ENCODE results near the gene DOCK7. TPM values are rescaled to one million over a fixed set of nuclear protein-coding genes. Genes with fewer than 3 reads are reported as not detected.

DOCK7 gene
- total and polyA plus RNA-seq, 2 of the 8 experiments (the other 6 are each of a cell fraction or from before 2014, with no cell fraction given): 10.2 to 33.7 TPM

- H3K23ac ChIP-seq (ENCODE audit: insufficient read length): no peak overlapping the region
- H2BK12ac ChIP-seq (ENCODE audit: low read depth, low read length): no peak overlapping the region
- H4K5ac ChIP-seq (ENCODE audit: insufficient read length, low read depth, low read length): no peak overlapping the region
- no peaks in the 10 kb centered on the region for H3K27me3 ChIP-seq (replicated peaks in 1 of 4; ENCODE audit: control insufficient read depth in 3 of 4, extremely low read depth in 1 of 4, insufficient read depth in 3 of 4, low read length in 3 of 4)
- no peaks in the 10 kb centered on the region for H3K23me2 ChIP-seq (ENCODE audit: low read depth, low read length)
- H2BK20ac ChIP-seq (ENCODE audit: low read length): no peak overlapping the region
- H2BK120ac ChIP-seq (replicated peaks; ENCODE audit: low read depth, low read length): no peak overlapping the region
- H3K56ac ChIP-seq (replicated peaks; ENCODE audit: insufficient read length, low read depth, low read length): no peak overlapping the region
- TF ChIP-seq KDM5A (IDR thresholded peaks at IDR 0.05; ENCODE audit: low read length) (no peak), RAD21 (IDR thresholded peaks at IDR 0.05 in 1 of 2, conservative IDR thresholded peaks at IDR 0.05 in 1 of 2; ENCODE audit: low read depth in 2 of 2, low read length in 2 of 2) (no peak), CHD1 (IDR thresholded peaks at IDR 0.05; ENCODE audit: low read depth, low read length) (no peak), RNF2 (IDR thresholded peaks at IDR 0.05; ENCODE audit: borderline replicate concordance, low read depth, low read length, missing control alignments, poor library complexity, severe bottlenecking) (no peak), BCL11A (IDR thresholded peaks at IDR 0.05; ENCODE audit: low read depth in 2 of 2, low read length in 2 of 2) (no peak), SIRT6 (IDR thresholded peaks at IDR 0.05; ENCODE audit: low read length) (no peak), ATF2 (IDR thresholded peaks at IDR 0.05; ENCODE audit: low read length) (no peak), GABPA (IDR thresholded peaks at IDR 0.05; ENCODE audit: borderline replicate concordance, insufficient read depth, low read length) (no peak), BACH1 (IDR thresholded peaks at IDR 0.05; ENCODE audit: low read length) (no peak)
- H3K9ac ChIP-seq (replicated peaks in 1 of 4; ENCODE audit: extremely low read depth in 1 of 4, low read depth in 3 of 4, low read length in 3 of 4): no peak overlapping the region
- no peaks in the 10 kb centered on the region for H3K4me1 ChIP-seq (replicated peaks in 1 of 4; ENCODE audit: control insufficient read depth in 3 of 4, insufficient read depth in 4 of 4, low read length in 3 of 4)
- H4K20me1 ChIP-seq (replicated peaks in 1 of 2; ENCODE audit: control insufficient read depth in 1 of 2, insufficient read depth in 2 of 2, low read length in 2 of 2): no peaks in the 10 kb centered on the region
- H2AFZ ChIP-seq (ENCODE audit: low read length): no peak overlapping the region
- WGBS, 2 experiments (ENCODE audit: extremely low coverage in 1 of 2, insufficient coverage in 1 of 2, insufficient read length in 1 of 2, insufficient replicate concordance in 2 of 2, low coverage in 1 of 2, low lambda C conversion rate in 2 of 2, missing lambda C conversion rate in 1 of 2): 88% methylated on average over 1 of the region's 1 CpG; no CpG with 5 or more reads in 1 of the 2 experiments
- H3K14ac ChIP-seq (ENCODE audit: insufficient read length): no peak overlapping the region
- H3K9me3 ChIP-seq (ENCODE audit: insufficient read depth in 2 of 2, low read depth in 1 of 2, low read length in 1 of 2): no peaks in the 10 kb centered on the region
- FAIRE-seq: no peak
- no peak overlapping the region for H4K8ac ChIP-seq (ENCODE audit: extremely low read depth, insufficient read depth, low read length)
- ChIA-PET POLR2A (ENCODE audit: partially characterized antibody) (no interaction called here), CTCF (ENCODE audit: partially characterized antibody) (no interaction called here)
- H2AK5ac ChIP-seq (ENCODE audit: low read depth, low read length): no peak overlapping the region
- no peak overlapping the region for H4K91ac ChIP-seq (replicated peaks; ENCODE audit: insufficient read length, low read length)
- H3K79me2 ChIP-seq (ENCODE audit: control insufficient read depth in 1 of 2, insufficient read depth in 2 of 2, low read length in 2 of 2): no peaks in the 10 kb centered on the region
- H3K36me3 ChIP-seq (ENCODE audit: control insufficient read depth in 2 of 4, insufficient read depth in 4 of 4, low read length in 3 of 4): no peaks in the 10 kb centered on the region; a peak in 1 of 8 replicates
- H2BK5ac ChIP-seq (ENCODE audit: low read depth, low read length): no peak overlapping the region
- no peak overlapping the region for H3K4me2 ChIP-seq (ENCODE audit: insufficient read depth in 1 of 2, low read depth in 2 of 2, low read length in 2 of 2)
- no peaks in the 10 kb centered on the region for H3K79me1 ChIP-seq (ENCODE audit: low read depth, low read length)
- H3K4me3 ChIP-seq (ENCODE audit: extremely low read depth in 1 of 4, insufficient read depth in 2 of 4, low read depth in 3 of 4, low read length in 4 of 4): no peak overlapping the region
- H3K27ac ChIP-seq (ENCODE audit: low read depth, low read length): no peak overlapping the region
- no peak overlapping the region for H2BK15ac ChIP-seq (ENCODE audit: low read length)
- DNase-seq (ENCODE audit: low read depth in 1 of 2, low spot score in 2 of 2): no peak
- H3K4ac ChIP-seq (replicated peaks; ENCODE audit: insufficient read length, low read depth, low read length): no peak overlapping the region
- H3K18ac ChIP-seq (ENCODE audit: extremely low read depth, low read length): no peak overlapping the region
These were observed 74.3 kb downstream of the DOCK7 start for GRCh38 chr1:62613890-62614289.

Data from H1 (cell line).